DOHH2 (cell line): Measurements from ENCODE around the gene TLL2.

Source experiments
- H3F3A ChIP-seq: fragments of 200-600 bp; sonication (generic), shearing (Covaris generic); 2 replicates; pipeline ENCODE4 v1.6.0; 2016; ENCODE audit warnings: antibody characterized with exemption, mild to moderate bottlenecking; ENCODE audit not compliant: control insufficient read depth, insufficient read depth
- H3K27ac ChIP-seq: fragments of 200-600 bp; sonication (generic); 2 replicates; pipeline ENCODE4 v1.5.1; 2014; ENCODE audit warnings: low read depth, mild to moderate bottlenecking, low read length, moderate library complexity
- H3K27me3 ChIP-seq: fragments of 200-600 bp; sonication (generic); 2 replicates; pipeline ENCODE4 v1.6.1; 2014; ENCODE audit warnings: mild to moderate bottlenecking, low read length, mixed read lengths; ENCODE audit not compliant: control insufficient read depth
- H3K36me3 ChIP-seq: fragments of 200-600 bp; sonication (generic); 2 replicates; pipeline ENCODE4 v1.6.1; 2014; ENCODE audit warnings: mild to moderate bottlenecking, low read length, moderate library complexity, mixed read lengths; ENCODE audit not compliant: control insufficient read depth
- H3K4me1 ChIP-seq: fragments of 200-600 bp; sonication (generic); 2 replicates; pipeline ENCODE4 v1.6.1; 2014; ENCODE audit warnings: mild to moderate bottlenecking, low read length, mixed read lengths; ENCODE audit not compliant: control insufficient read depth
- H3K4me2 ChIP-seq: fragments of 200-600 bp; sonication (generic); 2 replicates; pipeline ENCODE4 v1.6.0; 2014; ENCODE audit warnings: mild to moderate bottlenecking, low read length, moderate library complexity
- H3K4me3 ChIP-seq: fragments of 200-600 bp; sonication (generic); 2 replicates; pipeline ENCODE4 v1.5.1; 2014; ENCODE audit warnings: mild to moderate bottlenecking, low read length, mixed read lengths
- H3K79me2 ChIP-seq: fragments of 200-600 bp; sonication (generic); 2 replicates; pipeline ENCODE4 v1.6.1; 2014; ENCODE audit warnings: mild to moderate bottlenecking, low read length, mixed read lengths; ENCODE audit not compliant: control insufficient read depth
- H3K9me2 ChIP-seq: fragments of 200-600 bp; sonication (generic); replicated peaks from 2 replicates; pipeline ENCODE4 v1.6.1; 2014; ENCODE audit warnings: mild to moderate bottlenecking, low read length, mixed read lengths; ENCODE audit not compliant: control insufficient read depth
- H3K9me3 ChIP-seq: fragments of 200-600 bp; sonication (generic); 2 replicates; pipeline ENCODE4 v1.6.1; 2014; ENCODE audit warnings: antibody characterized with exemption, low read length, mixed read lengths; ENCODE audit not compliant: control insufficient read depth, insufficient read depth
- H4K20me1 ChIP-seq: fragments of 200-600 bp; sonication (generic); 2 replicates; pipeline ENCODE4 v1.6.0; 2014; ENCODE audit warnings: low read depth, mild to moderate bottlenecking, antibody characterized with exemption, low read length, moderate library complexity; ENCODE audit not compliant: control insufficient read depth, insufficient read depth
- EZH2phosphoT487 ChIP-seq: fragments of 200-600 bp; sonication (generic); IDR thresholded peaks from 2 replicates; pipeline ENCODE4 v1.6.1; 2017; ENCODE audit warnings: borderline replicate concordance, mild to moderate bottlenecking, antibody characterized with exemption, low read length, moderate library complexity, mixed read lengths
- TF ChIP-seq, protein P1 (sequence below): fragments of 200-600 bp; sonication (generic); IDR thresholded peaks from one replicate; pipeline ENCODE4 v1.5.1; 2014; ENCODE audit warnings: antibody characterized with exemption, mild to moderate bottlenecking, low read depth, low read length; ENCODE audit not compliant: poor library complexity, severe bottlenecking

TLL2 gene

DNA sequence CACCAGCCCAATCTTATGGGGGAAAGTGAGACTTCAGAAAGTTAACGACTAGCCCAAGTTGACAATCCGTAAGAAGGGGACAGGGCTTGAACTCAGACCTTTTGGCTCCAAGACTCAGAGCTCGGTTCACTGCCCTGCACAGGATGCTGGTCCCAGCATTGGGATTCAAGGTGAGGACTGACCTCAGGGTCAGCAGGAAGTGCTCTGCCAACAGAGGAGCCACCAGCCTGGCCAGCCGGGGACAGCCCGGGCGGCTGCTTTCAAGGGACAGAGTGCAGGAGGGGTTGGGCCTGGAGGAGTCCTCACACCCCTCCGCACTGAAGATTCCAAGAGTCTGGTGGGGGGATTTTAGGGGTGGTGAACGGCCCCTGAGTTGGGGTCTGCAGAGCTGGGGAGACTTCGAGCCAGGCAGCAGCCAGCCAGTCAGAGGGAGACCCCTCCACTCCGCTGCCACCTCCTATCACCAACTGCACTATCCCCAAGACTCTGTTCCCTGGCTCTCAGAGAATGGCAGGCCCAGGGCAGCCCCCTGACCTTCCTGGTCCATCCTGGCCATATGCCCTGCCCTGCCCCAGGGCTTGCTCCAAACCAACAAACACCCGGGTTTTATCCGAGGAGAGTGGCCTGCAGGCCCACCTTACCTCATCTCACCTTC, 19.7 kb downstream of the TLL2 start:
- Histone ChIP-seq H3K36me3 (no peaks in the 10 kb centered on the region), H3K9me3 (no peaks in the 10 kb centered on the region), H3K9me2 (no peaks in the 10 kb centered on the region), H3K27me3 (no peaks in the 10 kb centered on the region; the same call in 1 of the 2 replicates), H3K27ac (no peak overlapping the region), H3F3A (no peaks in the 10 kb centered on the region), H3K4me2 (no peak overlapping the region), H3K4me3 (no peak overlapping the region), H3K4me1 (no peaks in the 10 kb centered on the region), H3K79me2 (no peaks in the 10 kb centered on the region), H4K20me1 (no peaks in the 10 kb centered on the region)
- TF ChIP-seq EZH2phosphoT487 = no peak
- TF ChIP-seq, protein P1, sequence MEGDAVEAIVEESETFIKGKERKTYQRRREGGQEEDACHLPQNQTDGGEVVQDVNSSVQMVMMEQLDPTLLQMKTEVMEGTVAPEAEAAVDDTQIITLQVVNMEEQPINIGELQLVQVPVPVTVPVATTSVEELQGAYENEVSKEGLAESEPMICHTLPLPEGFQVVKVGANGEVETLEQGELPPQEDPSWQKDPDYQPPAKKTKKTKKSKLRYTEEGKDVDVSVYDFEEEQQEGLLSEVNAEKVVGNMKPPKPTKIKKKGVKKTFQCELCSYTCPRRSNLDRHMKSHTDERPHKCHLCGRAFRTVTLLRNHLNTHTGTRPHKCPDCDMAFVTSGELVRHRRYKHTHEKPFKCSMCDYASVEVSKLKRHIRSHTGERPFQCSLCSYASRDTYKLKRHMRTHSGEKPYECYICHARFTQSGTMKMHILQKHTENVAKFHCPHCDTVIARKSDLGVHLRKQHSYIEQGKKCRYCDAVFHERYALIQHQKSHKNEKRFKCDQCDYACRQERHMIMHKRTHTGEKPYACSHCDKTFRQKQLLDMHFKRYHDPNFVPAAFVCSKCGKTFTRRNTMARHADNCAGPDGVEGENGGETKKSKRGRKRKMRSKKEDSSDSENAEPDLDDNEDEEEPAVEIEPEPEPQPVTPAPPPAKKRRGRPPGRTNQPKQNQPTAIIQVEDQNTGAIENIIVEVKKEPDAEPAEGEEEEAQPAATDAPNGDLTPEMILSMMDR = no peak

DNA sequence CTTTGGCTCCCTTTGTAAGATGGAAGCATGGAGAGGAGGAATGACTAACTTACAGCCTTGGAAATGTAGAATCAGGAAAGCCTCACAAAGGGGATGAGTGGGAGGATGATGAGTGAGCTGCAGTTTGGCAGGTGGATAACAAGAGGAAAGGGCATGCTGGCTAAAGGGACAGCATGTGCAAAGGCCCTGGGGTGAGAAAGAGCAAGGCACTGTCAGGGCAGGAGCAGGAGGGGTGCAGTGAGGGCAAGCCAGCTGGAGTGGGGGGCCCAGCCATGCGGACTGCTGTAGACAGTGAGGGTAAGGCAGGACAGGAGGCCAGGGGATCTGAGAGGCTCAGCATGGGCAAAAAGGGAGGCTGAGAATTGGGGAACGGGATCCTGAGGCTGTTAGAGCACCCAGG, 20.5 kb downstream of the TLL2 start:
- H3F3A ChIP-seq = no peaks in the 10 kb centered on the region
- no peak for TF ChIP-seq EZH2phosphoT487
- TF ChIP-seq, protein P1 = no peak
- H3K4me3 ChIP-seq = no peak overlapping the region
- H3K9me2 ChIP-seq = no peaks in the 10 kb centered on the region
- no peaks in the 10 kb centered on the region for H4K20me1 ChIP-seq
- H3K4me1 ChIP-seq = no peaks in the 10 kb centered on the region
- no peak overlapping the region for H3K27ac ChIP-seq
- H3K27me3 ChIP-seq = no peaks in the 10 kb centered on the region; the same call in 1 of the 2 replicates
- no peaks in the 10 kb centered on the region for H3K36me3 ChIP-seq
- no peak overlapping the region for H3K4me2 ChIP-seq
- no peaks in the 10 kb centered on the region for H3K9me3 ChIP-seq
- no peaks in the 10 kb centered on the region for H3K79me2 ChIP-seq

DNA sequence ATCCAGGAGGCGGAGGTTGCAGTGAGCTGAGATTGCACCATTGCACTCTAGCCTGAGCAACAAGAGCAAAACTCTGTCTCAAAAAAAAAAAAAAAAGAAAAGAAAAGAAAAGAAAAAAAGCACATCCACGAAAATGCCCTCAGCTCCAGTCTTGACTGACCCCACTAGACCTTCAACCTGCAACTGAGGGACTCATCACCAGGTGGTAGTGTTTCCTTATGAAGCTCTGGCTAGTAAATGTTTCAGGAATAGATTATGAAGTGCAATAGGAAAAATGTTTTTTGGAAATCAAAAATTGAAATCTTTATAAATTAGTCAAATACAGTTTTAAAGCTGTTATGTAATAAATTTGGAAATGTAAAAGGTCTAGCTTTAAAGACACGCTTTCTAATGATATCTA, 22.4 kb downstream of the TLL2 start:
- H3K27ac ChIP-seq = no peak overlapping the region
- H3K79me2 ChIP-seq = no peaks in the 10 kb centered on the region
- no peaks in the 10 kb centered on the region for H3K27me3 ChIP-seq

More for the DNA sequence above, 22.4 kb downstream of the TLL2 start:
- Histone ChIP-seq H3K9me3 (no peaks in the 10 kb centered on the region), H3K4me2 (no peak overlapping the region), H3K4me3 (no peak overlapping the region), H4K20me1 (no peaks in the 10 kb centered on the region), H3K4me1 (no peaks in the 10 kb centered on the region), H3F3A (no peaks in the 10 kb centered on the region), H3K36me3 (no peaks in the 10 kb centered on the region), H3K9me2 (no peaks in the 10 kb centered on the region)
- no peak for TF ChIP-seq EZH2phosphoT487
- TF ChIP-seq, protein P1 = no peak
